NOMO-1 (cell line): ENCODE results near the gene TIAM1.
"Not testable (repeated sequence)": the region's sequence is repeated elsewhere in the genome, so short reads cannot be mapped to it uniquely, and the experiment has no call there.

ENCODE experiments used
- DNase-seq, 2 experiments: peaks; one replicate each; lab custom pipeline; 2025; ENCODE audit not compliant: unreplicated experiment in 2 of 2; lab: John Stamatoyannopoulos, UW

Gene TIAM1

GRCh38 chr21:31257265-31257664 is 86.8 kb downstream of the TIAM1 start:
- no peak for DNase-seq

DNA sequence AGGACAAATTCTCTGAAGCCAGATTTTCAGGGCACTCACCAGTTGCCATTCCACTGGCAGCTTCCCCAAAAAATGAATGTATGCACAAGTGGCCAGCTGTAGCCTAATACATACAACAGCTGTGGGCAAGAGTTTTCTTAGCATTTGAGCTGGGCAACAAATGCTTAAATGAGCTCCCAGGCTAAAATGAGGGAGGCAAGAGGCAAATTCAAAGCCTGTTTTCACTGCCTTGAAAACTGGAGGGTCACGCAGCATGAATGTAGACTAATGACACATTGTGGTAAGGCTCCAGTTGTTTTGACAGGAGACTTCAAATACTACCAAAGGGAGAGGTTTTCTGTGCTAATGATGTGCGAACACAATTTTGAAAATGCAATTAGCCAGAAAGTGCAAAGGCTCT is 88.2 kb downstream of the TIAM1 start:
- DNase-seq = no peak

DNA sequence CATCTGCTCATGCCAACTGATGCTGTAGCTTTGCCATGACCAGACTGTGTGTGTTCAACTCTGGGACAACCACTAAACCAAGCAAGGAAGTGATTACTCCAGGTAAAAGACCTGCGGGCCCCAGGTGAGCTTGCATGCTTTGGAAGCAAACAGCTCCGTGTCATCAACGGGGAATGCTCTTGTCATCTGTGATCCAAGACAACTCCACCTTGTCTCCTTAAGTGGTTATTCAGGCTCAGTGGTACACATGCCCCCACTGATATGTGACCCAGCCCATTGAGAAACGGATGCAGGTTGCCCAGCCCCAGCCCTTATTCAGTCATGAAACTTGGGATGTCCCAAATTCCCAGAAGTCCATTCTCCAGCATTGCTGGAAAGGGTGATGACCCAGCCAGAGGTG is 89.0 kb downstream of the TIAM1 start:
- no peak for DNase-seq

DNA sequence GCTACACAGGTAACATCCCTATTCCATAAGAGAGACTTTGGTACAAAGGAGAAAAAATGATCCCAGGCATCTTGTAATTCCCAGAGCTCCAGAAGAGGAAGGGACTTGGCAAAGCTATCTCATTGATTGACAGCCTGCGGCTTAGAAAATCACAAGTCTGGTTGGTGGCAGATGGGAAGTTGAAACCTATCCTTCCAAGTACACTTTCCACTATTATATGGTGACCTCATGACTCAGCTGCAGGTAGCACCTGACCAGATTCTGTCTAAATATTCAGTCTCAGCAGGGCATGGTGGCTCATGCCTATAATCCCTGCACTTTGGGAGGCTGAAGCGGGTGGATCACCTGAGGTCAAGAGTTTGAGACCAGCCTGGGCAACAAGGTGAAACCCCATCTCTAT is 89.9 kb downstream of the TIAM1 start:
- DNase-seq = no peak

DNA sequence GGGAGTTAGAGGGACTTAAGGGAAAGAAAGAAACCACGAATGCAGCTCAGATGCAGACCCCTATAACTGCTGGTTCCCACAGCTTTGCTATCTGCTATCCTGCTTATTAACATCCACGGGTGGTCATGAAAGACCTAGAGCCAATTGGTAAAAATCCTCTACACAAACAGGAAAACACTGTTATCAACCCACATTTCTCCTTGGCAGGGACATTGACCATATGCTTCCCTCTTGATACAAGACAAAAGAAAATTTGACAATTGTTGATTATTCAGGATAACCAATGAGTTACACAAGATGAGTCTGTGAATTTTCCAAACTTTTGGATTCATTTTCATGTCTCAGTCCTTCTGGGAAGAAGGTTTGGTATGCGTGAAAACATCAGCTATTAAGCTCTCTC is 90.4 kb downstream of the TIAM1 start:
- DNase-seq = no peak

GRCh38 chr21:31252611-31253010 is 91.5 kb downstream of the TIAM1 start:
- no peak for DNase-seq

- no peak for DNase-seq
Observed at GRCh38 chr21:31252091-31252490, 92.0 kb downstream of the TIAM1 start.

GRCh38 chr21:31251686-31252085 is 92.4 kb downstream of the TIAM1 start:
- no peak for DNase-seq

- no peak for DNase-seq
Observed at GRCh38 chr21:31248598-31248997, 95.5 kb downstream of the TIAM1 start.

GRCh38 chr21:31243611-31244010 is 100.5 kb downstream of the TIAM1 start:
- no peak for DNase-seq

DNA sequence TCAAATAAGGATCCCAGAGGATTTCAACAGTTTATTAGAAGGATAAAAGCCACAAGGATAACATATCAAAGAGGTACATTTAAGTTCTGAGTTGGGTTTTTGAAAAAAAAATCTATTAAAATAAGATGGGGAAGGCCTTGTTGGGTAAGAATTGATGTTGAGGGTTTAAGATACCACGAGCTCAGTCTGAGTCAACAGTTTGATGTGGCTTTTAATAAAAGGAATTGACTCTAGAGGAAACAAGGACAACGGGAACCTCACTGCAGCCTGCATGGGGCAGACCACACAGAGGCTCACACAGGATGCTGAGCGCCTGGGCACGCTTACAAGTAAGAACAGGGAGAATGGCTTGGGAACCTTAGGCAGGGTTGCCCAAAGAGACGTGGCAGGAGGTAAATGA is 107.5 kb downstream of the TIAM1 start:
- DNase-seq = no peak

DNA sequence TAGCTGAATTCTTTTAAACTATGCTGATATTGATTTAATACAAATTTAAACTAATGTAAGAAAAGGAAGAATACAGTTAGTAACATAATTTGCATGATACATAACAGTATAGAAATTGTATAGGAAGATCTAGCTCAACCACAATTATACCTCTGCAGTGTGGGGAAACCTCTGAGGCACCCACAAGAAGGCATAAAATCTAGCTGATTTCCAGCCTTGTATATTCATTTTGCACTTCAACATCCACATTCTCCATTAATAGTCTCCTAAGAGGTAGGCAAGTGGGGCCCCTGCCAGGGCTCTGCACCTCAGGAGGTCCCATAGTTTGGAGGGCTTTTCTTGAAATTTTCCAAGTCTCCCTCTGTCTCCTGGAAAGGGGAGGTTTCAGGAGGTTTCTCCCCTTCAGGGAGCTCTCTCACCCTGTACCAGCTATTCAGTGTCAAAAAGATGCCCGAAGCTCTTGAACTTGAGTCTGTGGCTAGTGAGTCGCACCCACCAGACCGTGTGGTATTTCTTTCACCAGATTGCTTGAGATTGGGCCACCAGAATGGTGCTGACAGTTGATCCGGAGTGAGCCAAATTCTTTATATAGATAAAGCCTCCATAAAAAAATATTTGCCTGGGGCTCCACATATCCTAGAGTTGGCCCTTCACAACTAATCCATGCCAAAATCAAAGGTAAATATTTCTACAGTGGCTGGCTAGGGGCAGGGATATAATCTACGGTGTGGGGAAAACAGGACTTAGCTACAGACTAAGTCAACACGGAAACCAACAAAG is 108.2 kb downstream of the TIAM1 start:
- no peak for DNase-seq

DNA sequence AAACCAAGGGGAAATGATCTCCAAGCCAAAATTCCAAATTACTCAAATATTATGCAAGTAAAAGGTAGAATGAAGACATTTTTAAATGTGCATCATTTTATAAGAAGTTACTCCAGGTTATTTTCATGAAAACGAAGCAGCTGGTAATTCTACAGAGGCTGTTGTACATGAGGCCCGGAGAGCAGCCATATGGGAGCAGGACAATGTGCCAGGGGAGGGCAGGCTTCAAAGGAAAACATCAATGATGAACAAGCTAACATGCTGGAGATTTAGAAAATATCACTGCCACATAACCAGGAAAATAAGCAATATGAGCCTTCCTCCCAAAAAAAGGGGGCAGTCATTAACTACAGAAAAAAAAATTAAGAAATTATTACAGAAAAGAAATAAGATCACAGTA is 109.1 kb downstream of the TIAM1 start:
- no peak for DNase-seq

DNA sequence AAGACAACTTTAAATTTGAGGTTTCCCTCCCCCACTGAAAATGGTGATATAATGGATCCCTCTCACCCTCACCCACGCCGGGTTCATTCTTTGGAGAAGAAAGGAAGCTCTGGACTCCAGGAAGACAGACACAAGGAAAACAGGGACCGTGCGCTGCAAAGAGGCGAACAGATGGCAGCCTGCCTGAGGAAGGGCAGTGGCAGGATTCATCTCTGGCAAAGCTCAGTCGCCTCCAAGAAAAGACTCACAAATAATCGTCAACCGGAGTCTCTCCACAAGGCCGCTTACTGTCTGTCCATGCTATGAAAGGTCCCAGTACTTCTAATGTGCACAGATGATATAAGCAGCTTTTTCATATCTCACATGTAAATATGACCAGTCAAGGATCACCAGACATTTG is 110.3 kb downstream of the TIAM1 start:
- DNase-seq = no peak

- no peak for DNase-seq
Observed at GRCh38 chr21:31232344-31232743, 111.7 kb downstream of the TIAM1 start.

DNA sequence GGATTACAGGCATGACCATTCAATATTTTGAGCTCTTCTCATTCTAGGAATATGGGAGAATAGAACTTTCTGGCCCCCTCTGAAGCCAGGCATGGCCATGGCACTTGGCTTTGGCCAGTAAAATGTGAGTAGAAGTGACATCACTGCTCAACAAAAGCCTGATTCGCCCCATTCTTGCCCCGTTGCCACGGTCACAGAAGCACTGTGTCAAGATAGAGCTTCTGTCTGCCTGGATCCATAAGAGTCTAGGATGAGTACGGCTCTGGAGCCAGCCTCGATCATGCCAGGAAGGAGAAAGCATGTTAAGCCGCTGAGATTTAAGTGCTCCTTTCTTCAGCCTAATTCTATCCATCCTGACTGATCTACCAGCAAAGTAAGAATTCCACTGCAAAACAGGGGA is 113.1 kb downstream of the TIAM1 start:
- no peak for DNase-seq

- not testable (repeated sequence) for DNase-seq
Observed at GRCh38 chr21:31228723-31229122, 115.3 kb downstream of the TIAM1 start.

- no peak for DNase-seq
Observed at GRCh38 chr21:31225713-31226112, 118.3 kb downstream of the TIAM1 start.

DNA sequence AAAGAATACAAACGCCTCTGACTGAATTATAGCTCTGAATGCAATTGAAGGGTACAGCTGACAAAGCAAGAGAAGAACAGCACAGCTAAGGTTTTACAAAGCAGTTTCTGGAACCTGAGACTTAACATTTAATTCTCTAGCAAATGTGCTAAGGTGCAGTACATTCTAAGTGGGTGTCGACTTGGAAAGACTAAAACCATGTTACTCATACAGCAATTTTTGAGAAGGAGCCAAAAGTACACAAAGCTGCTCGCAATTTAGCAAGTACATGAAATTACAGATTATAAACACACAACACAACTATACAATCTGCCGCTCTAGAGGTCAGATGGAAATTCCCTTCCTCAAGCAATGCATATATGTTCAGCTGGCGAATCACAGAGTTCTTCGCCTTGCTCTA is 121.9 kb downstream of the TIAM1 start:
- DNase-seq = no peak

GRCh38 chr21:31221043-31221442 is 123.0 kb downstream of the TIAM1 start:
- peak; percentile 7 to 55 for DNase-seq

DNA sequence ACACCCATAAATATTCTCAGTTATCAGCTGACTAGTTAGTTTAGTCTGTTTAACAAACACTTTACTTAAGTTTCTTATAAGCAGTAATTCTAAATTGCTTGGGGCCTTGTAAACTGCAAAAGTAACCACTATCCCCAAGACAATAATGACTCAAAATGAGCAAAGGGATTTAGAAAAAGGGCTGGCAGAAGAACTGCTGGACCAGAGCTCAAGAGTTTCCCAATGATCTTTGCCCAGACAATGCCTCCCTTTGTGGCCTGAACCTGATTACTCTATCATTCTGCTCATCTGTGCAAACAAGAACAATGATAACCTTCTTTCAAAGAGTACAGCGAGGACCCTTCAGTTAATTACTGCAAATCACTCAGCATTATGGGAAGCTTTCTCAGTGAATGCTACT is 123.5 kb downstream of the TIAM1 start:
- DNase-seq = no peak

GRCh38 chr21:31218830-31219608 is 125.0 kb downstream of the TIAM1 start:
- DNase-seq = no peak
